SK-N-SH (cell line): ENCODE results near the gene FAM184A.

Experiments
- CTCF ChIP-seq: fragments of 200-600 bp; sonication (generic); IDR thresholded peaks from 2 replicates; pipeline ENCODE4 v1.6.1; 2017; ENCODE audit warnings: antibody characterized with exemption, mild to moderate bottlenecking, moderate library complexity
- RCOR1 ChIP-seq: fragments of 150-350 bp; IDR thresholded peaks from 2 replicates; pipeline ENCODE4 v1.6.1; 2017; ENCODE audit warnings: antibody characterized with exemption, low read length
- TAF1 ChIP-seq: IDR thresholded peaks from 2 replicates; pipeline ENCODE4 v1.6.1; 2012; ENCODE audit warnings: low read depth, mild to moderate bottlenecking, low read length, moderate library complexity, borderline replicate concordance

- TF ChIP-seq TAF1 (no peak), CTCF (no peak), RCOR1 (no peak)
These were observed 25.5 kb downstream of the FAM184A start for GRCh38 chr6:119052987-119053386.
